Activated CD4-positive, alpha-beta T cell treated with anti-CD3 and anti-CD28 coated beads, Interleukin-2, amount 50 U/mL, for 1 hour (primary cell): ENCODE data around the gene SV2C.
"Not testable (repeated sequence)": the region's sequence is repeated elsewhere in the genome, so short reads cannot be mapped to it uniquely, and the experiment has no call there.

Source experiments
- DNase-seq: peaks from one replicate; pipeline ENCODE4 v3.0.0-alpha.2; 2020

The SV2C gene

DNA sequence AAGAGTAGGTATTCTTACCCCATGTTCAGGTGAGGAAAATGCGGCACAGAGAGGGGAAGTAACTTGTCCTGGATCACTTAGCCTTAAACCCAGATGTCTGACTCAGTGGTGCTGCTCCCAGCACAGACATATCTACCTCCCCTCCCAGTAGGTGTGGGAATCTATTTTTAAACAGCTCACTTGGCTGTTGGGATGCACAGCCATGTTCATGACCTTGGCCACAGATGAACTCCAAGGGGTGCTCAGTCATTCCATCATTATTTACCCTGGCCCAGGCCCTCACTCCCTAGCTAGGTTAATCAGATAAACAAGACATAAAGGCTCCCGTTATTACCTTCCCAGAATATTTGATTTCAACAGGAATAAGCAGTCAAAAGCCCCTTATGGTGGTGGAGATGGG is 231.5 kb downstream of the SV2C start:
- DNase-seq, result no peak

DNA sequence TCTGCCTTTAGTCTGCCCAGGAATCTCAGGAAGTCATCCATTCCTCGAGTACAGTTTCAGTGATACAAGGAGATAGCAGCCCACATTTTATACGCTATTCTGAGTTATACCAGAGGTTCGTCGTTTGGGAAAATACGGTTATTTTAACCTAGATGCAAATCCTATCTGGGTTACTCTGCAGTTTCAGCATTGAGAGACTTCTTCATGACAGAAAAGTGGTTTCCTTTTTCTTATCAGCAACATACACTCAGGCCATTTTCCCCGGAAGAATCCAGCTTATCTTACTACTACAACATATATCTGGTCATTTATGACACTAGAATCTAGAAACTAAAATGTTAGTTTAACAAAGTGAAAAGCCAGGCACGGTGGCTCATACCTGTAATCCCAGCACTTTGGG is 236.5 kb downstream of the SV2C start:
- no peak for DNase-seq

DNA sequence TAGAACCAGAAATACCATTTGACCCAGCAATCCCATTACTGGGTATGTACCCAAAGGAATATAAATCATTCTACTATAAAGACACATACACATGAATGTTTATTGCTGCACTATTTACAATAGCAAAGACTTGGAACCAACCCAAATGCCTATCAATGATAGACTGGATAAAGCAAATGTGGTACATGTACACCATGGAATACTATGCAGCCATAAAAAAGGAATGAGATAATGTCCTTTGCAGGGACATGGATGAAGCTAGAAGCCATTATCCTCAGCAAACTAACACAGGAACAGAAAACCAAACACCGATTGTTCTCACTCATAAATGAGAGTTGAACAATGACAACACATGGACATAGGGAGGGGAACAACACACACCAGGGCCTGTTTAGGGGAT is 240.3 kb downstream of the SV2C start:
- not testable (repeated sequence) for DNase-seq

DNA sequence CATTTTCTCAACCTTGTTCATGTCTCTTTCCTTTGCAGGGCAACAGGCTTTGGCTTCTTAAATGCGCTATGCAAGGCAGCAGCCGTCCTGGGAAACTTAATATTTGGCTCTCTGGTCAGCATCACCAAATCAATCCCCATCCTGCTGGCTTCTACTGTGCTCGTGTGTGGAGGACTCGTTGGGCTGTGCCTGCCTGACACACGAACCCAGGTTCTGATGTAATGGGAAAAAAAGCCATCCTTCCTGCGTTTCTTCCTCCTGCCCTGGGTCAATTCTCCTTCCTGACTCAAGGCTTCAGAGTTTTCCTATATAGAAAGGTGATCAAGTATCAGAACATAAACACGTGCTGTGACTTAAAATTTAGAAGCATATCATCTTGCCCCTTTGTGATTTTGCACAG is 242.1 kb downstream of the SV2C start:
- no peak for DNase-seq

DNA sequence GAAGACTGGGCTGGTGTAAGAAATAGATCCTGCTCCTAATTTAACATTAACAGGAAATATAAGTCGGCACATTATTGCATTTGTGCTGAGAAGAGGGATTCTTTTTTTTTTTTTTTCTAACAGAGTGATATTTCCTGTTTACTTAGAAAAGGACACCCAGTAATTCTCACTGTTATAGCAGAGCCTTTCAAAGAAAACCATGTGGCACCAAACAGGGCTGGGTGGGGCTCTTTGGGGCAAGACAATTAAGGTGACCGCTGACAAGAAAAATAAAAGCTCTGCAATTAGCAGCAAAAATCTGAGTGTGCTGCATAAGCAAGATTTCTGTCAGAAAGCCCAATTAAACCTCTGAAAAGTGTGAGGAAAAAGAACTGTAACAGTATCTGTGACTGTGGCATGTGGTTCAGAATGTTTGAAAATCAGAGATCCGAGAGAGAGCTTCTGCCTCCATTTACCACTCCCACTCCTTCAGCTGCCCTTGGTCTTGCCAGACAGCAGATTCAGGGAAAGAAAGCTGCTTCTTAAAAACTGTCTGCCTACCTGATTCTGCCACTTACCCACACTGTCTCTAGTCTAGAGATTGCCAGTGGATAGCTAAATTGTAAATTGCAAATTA is 242.8 kb downstream of the SV2C start:
- peak; percentile 14 for DNase-seq

DNA sequence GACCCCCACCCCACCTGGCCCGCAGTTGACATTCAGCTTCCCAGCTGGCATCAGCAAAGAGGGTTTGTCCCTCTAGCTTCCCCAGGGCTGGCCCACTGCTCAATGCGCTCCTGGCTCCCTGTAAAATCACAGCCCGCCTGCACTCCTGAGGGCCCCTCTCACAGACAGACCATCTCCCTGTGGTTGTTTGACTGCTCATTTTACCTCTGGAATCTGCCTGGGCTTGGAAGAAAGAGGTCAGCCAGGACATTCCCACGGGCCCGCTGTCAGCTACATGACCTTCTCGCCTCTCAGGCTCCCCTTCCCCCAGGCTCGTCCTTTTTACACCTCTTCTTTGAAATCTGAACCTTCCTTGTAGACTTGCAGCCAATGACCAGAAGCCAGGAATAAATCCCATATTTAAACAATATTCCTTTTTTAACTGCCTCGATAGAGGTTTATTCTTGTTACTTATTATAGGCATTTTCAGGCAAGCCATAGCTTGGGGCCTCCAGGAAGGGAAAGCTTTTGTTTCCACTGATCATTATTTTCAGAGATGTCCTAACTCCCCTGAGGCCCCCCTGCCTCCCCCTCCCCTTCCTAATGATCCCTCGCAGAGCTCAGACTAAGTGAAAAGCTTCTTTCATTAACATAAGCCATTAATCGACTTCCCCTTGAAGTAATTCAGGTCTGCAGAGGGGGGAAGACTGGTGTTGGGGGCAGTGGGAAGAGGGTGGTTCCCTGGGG is 243.6 kb downstream of the SV2C start:
- DNase-seq, result no peak

DNA sequence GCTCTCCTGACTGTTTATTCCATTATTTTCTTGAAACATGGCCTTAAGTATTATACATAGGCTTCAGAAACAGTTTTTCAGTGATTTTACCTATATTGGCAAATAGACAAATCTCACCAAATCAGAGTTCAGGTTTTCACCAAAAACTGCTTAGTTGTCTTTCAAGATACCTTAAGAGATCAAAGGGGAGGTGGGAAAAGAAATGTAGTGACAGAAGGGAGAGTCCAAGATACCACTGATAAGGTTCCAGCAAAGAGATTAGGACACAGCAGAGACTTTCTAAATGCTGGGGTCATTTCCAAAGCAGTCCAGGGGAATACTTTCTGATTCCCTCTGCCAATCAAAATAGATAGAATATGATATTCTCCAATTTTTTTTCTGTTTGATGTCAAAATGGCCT is 246.2 kb downstream of the SV2C start:
- no peak for DNase-seq

DNA sequence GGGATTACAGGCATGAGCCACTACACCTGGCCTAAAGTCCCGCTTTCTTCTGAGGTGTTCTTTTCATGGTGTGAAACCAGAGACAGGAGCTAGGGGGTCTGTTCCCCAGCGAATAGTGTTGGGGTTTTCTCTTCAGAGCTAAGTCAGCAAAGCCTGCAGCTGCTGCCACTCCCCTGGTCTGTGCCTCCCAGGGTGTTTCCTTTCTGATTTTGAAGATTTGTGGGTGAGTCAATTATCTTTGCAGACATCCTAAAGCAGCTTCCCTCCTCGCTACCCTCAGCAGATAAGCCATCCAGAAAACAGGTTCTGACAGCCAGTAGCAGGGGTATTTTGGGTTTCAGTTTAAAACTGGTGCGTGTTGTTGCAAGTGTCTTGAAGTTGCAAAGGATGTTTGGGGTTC is 247.9 kb downstream of the SV2C start:
- DNase-seq, result peak; percentile 15

DNA sequence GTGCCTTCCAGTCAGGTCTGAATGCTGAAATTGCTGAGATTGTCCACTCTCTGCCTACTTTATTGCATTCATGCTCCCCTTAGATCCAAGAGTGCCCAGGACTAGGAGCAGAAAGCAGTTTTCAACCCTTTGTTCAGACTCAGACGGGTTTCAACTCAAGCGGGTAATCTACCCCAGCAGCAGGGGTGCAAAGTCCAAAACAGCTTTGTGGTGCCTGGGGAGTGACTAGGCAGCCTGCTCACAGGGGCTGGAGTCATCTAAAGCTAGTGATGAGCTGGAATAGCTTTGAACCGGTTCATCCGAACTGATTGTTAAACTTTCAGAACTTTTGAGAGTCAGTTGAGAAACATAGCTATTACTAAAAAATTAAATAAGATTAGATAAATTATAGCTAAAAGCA is 248.9 kb downstream of the SV2C start:
- no peak for DNase-seq

DNA sequence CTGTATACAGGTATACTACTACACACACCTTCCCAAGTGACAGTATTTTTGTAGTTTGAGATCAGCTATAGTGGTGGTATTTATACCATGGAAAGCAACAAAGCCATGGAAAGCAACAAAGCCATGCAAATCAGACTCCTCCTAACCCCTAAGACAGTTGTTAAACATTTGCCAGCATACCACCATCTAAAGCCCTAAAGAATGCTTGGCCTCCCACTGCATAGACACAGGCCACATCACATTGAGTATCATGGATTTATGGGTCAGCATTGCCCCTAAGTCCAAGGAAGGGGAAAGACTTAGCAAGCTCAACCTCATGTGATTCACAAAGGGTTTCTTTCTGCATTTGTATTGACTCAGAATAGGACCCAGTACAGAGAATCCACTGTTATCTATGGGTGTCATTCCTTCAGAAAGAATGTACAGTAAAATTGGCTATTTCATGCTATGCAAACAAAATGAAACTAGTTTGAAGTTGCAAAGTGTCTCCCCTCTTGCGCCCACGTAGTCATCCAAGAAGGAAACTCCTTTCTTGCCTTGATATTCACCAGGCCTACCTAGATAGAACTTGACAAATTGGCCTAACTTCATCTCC is 249.5 kb downstream of the SV2C start:
- DNase-seq, result no peak

DNA sequence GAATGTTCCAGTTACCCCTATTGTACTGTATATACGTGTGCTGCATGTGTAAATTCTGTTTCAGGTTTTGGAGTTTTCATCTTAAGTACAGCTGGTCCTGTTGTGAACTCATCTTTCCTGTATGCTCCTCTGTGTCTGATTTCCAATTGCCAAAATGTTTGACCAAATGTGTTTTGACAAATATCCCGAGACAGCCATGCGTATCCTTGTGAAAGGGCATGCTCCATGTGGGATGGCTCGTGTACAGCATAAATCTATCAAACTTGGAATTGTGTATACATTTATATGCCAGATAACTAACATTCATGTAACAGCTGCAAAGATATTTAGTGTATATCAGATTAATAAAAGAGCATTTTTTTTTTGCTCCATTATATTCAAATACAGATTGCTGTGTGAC is 250.4 kb downstream of the SV2C start:
- DNase-seq, result no peak

DNA sequence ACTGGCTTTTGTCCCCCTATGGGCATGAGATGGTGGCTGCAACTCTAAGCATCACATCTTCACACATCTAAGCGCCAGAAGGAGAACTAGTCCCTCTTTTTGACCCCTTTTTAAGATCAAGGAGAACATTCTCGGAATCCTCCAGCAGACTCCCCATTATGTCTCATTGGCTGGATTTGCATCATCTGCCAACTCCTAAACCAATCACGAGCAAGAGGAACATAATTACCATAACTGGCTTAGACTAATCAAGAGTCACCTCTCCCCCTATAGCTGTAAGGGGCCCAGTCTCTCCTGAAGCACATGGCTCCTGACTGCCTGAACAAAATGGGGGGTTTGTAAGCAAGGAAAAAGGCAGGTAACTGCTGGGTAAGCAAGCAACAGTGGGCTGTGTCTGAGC is 251.4 kb downstream of the SV2C start:
- DNase-seq, result no peak

DNA sequence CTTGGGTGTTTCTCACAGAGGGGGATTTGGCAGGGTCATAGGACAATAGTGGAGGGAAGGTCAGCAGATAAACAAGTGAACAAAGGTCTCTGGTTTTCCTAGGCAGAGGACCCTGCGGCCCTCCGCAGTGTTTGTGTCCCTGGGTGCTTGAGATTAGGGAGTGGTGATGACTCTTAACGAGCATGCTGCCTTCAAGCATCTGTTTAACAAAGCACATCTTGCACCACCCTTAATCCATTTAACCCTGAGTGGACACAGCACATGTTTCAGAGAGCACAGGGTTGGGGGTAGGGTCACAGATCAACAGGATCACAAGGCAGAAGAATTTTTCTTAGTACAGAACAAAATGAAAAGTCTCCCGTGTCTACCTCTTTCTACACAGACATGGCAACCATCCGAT is 252.3 kb downstream of the SV2C start:
- DNase-seq, result not testable (repeated sequence)

DNA sequence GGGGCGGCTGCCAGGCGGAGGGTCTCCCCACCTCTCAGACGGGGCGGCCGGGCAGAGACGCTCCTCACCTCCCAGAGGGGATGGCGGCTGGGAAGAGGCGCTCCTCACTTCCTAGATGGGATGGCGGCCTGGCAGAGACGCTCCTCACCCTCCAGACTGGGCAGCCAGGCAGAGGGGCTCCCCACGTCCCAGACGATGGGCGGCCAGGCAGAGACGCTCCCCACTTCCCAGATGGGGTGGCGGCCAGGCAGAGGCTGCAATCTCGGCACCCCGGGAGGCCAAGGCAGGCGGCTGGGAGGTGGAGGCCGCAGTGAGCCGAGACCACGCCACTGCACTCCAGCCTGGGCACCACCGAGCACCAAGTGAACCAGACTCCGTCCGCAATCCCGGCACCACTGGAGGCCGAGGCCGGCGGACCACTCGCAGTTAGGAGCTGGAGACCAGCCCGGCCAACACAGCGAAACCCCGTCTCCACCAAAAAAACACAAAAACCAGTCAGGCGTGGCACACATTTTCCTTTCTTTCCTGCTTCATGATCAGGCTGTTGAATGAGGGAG is 253.1 kb downstream of the SV2C start:
- not testable (repeated sequence) for DNase-seq

DNA sequence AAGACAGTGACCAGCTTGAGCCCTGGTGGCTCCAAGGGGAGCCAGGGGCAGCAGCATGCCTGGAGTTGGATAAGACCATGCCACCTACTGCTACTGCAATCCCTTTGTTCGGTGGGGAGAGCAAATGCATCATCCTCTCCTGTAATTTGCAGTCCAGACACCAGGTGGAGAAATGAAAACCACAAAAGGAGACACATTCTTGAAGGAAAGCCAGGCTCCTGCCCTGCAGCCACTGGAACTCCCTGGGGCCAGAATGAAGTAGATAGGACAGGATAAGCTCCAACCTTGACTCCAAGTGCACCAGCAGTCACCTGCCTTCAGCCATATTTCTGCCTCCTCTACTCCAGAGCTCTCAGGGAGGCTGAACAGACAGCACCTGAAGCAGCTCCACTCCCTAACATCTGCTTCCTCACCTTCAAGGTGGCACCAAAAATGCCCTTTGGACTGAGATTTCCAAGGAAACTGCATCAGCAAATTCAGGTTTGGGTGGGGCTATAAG is 254.8 kb downstream of the SV2C start:
- DNase-seq, result peak; percentile 27

DNA sequence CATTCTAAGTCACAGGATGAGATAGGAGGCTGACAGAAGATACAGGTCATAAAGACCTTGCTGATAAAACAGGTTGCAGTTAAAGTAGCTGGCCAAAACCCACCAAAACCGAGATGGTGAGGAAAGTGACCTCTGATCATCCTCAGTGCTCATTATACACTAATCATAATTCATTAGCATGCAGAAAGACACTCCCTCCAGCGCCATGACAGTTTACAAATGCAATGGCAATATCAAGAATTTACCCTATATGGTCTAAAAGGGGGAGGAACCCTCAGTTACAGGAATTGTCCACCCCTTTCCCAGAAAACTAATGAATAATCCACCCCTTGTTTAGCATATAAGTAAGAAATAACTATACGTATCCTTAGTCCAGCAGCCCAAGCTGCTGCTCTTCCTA is 256.7 kb downstream of the SV2C start:
- DNase-seq, result no peak

DNA sequence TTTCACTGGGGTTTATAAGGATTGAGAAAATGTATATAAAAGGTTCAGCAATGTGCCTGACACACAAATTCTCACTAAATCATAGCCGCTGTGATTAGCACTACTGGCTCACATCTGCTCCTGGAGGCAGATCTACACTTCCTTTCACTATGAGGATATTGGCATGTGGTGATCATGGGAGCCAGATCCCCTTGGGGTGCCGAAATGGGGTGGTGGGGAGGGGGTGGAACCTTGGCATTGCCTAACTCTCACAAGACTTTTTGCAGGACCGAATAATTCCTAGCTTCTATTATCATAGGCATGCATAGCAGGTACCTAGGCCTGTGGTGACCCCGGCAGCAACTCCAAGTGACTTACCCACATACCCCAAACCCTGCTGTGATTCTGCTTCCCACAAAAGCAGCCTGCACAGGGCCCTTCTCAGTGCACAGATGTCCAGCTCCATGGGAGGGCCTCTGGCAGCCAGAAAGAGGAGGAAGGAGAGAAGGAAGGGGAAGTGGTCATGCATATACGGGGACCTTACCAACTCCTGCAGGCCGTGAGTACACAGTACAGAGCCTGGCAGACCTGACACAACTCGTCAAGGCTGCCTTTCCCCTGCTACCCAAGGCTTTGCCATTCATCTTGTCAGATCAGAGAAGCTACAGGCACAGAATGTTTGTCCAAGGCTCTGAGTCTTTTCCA is 258.6 kb downstream of the SV2C start:
- no peak for DNase-seq

DNA sequence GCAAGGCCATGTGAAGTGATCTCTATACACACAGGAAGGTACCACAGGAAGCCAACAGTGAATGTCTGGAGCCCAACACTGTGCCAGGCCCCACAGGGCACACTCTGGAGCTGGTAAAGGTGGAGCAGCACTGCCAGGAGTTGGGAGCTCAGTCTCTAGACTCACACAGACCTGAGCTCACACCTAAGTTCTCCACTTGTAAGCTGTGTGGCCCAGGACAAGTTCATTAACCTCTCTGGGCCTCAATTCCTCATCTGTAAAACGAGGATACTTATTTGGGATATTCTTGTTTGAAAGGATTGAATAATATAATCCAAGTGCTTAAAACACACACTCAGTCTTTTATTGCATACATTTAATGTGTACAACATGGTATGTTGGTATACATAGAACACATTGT is 259.3 kb downstream of the SV2C start:
- no peak for DNase-seq

DNA sequence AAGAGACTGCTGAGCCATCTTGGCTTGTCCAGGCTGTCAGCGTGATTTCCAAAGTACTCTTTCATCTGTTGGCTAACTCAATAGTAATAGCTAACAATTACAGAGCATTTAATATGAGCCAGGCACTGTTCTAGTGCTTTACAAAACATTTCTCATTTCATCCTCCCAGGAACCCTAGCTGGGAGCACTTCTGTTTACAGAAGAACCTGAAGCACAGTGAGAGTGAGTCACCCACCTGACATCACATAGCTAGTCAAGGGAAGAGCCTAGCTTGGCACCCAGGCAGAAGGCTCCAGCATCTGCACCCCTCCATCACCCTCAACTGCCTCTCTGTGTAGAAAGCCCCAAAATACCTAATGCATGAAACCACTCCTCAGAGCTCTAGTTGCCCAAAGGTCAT is 262.4 kb downstream of the SV2C start:
- DNase-seq, result no peak

DNA sequence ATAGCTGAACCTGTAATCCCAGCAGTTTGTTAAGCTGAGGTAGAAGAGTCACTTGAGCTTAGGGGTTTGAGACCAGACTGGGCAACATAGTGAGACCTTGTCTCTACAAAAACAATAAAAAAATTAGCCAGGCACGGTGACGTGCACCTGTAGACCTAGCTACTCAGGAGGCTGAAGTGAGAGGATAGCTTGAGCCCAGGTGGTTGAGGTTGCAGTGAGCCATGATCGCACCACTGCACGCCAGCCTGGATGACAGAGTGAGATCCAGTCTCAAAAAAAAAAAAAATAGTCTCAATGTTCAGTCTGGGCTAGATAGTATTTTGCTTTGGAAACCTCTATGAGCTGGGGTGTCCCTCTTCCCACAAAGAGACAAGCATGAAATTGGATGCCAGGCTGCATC is 268.0 kb downstream of the SV2C start:
- DNase-seq, result no peak

DNA sequence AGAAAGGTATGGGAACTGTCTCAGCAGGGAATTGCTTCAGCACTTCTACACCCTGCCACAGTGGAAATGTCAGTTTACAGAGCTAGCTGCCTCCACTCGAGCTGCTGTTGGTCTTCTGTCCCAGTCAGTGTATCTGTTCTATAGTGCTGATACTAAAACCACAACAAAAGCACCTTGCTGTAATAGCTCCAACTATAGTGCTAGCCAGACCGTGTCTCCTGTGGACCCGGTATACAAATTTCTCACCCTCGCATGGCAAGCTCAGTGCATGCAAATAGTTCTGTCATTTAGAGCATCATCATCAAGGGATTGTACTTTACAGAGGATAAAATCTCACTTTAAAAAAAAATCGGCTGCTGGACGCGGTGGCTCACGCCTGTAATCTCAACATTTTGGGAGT is 268.4 kb downstream of the SV2C start:
- no peak for DNase-seq

DNA sequence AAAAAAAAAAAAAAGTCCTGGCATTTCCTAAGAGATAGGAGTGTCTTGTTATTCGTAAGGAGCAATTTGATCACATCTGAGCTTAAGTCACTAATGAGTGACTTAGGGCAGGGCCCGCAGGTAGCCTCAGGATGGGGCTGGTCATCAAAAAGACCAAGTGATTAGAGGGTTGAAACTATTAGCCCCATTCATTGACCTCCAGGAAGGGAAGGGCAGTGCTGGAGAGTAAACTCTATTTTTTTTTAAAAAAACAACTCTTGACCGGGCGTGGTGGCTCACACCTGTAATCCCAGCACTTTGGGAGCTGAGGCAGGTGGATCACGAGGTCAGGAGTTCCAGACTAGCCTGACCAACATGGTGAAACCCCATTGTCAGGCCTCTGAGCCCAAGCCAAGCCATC is 273.7 kb downstream of the SV2C start:
- DNase-seq, result no peak
